HG03439 (cell line): ENCODE measurements around the gene CEBPZ.
"Not testable (repeated sequence)": the region's sequence is repeated elsewhere in the genome, so short reads cannot be mapped to it uniquely, and the experiment has no call there.

Experiments
- ATAC-seq: cut with Tn5 transposase; IDR thresholded peaks from one replicate; pipeline ENCODE4 v1.9.1; 2021; ENCODE audit warnings: mild to moderate bottlenecking, moderate library complexity; ENCODE audit not compliant: unreplicated experiment

Gene CEBPZ

GRCh38 chr2:37219046-37219445 lies 12.3 kb downstream of the CEBPZ start:
- ATAC-seq = no peak

- ATAC-seq = no peak
These were observed 16.1 kb downstream of the CEBPZ start for GRCh38 chr2:37215250-37215649.

- no peak for ATAC-seq
These were observed 19.5 kb downstream of the CEBPZ start for GRCh38 chr2:37211939-37212338.

- ATAC-seq = no peak
These were observed 20.2 kb downstream of the CEBPZ start for GRCh38 chr2:37211212-37211611.

GRCh38 chr2:37206760-37207159 lies 24.6 kb downstream of the CEBPZ start:
- ATAC-seq = not testable (repeated sequence)

- no peak for ATAC-seq
These were observed 25.6 kb downstream of the CEBPZ start for GRCh38 chr2:37205689-37206341.

- ATAC-seq = not testable (repeated sequence)
These were observed 26.2 kb downstream of the CEBPZ start for GRCh38 chr2:37205071-37205661.

- ATAC-seq = no peak
These were observed 27.7 kb downstream of the CEBPZ start for GRCh38 chr2:37203708-37204107.

- no peak for ATAC-seq
These were observed 29.6 kb downstream of the CEBPZ start for GRCh38 chr2:37201766-37202165.

GRCh38 chr2:37201208-37201607 lies 30.2 kb downstream of the CEBPZ start:
- no peak for ATAC-seq

- no peak for ATAC-seq
These were observed 32.7 kb downstream of the CEBPZ start for GRCh38 chr2:37198681-37199065.

- peak; percentile 84 for ATAC-seq
These were observed 34.8 kb downstream of the CEBPZ start, which contains the start of gene CEBPZOS for GRCh38 chr2:37196320-37197195. Gene CEBPZOS (plus strand): TSS chr2:37196496. CDS start chr2:37199705, 3,209 bp downstream.

- ATAC-seq = not testable (repeated sequence)
These were observed 35.5 kb downstream of the CEBPZ start for GRCh38 chr2:37195862-37196319.

- no peak for ATAC-seq
These were observed 38.8 kb downstream of the CEBPZ start for GRCh38 chr2:37192551-37192950.

- ATAC-seq = no peak
These were observed 39.6 kb downstream of the CEBPZ start for GRCh38 chr2:37191747-37192146.

- no peak for ATAC-seq
These were observed 40.1 kb downstream of the CEBPZ start for GRCh38 chr2:37191253-37191652.

GRCh38 chr2:37190290-37190689 lies 41.1 kb downstream of the CEBPZ start:
- no peak for ATAC-seq

GRCh38 chr2:37189452-37190153 lies 41.8 kb downstream of the CEBPZ start:
- no peak for ATAC-seq

- no peak for ATAC-seq
These were observed 42.8 kb downstream of the CEBPZ start, which contains the start of gene SULT6B1 for GRCh38 chr2:37188570-37188969. Gene SULT6B1 (minus strand): TSS chr2:37188670. CDS start chr2:37188640, 30 bp downstream.

GRCh38 chr2:37181726-37182684 lies 49.4 kb downstream of the CEBPZ start:
- no peak for ATAC-seq
